ENCODE measurements around the gene CACNA2D3.

The CACNA2D3 gene

DNA sequence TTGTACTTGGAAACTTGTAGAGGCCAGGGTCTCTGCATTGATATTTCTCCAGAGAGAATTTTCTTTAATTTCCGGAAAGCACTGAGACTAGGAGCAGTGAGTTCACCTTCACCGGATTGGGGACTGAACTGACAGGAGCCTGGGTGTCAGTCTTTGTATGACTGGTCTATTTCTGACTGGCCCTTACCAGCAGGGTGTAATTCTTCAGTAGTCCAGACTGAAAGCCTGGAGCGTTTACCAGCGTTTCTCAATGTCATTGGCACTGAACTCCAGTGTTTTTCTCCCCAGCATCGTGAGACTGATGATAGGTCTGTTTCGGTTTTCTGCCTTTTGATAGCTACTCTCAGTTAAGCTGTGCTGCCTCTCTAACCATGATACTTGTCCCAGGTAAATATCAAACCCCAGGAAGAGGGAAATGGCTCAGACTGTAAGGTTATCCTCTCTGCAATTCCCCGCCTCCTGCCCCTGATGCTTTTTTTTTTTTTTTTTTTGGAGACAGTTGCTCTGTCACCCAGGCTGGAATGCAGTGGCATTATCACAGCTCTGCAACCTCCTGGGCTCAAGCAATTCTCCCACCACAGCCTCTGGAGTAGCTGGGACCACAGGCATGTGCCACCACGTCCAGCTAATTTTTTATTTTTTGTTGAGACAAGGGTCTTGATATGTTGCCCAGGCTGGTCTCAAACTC is 103.6 kb downstream of the CACNA2D3 start:
- no peak for DNase-seq

DNA sequence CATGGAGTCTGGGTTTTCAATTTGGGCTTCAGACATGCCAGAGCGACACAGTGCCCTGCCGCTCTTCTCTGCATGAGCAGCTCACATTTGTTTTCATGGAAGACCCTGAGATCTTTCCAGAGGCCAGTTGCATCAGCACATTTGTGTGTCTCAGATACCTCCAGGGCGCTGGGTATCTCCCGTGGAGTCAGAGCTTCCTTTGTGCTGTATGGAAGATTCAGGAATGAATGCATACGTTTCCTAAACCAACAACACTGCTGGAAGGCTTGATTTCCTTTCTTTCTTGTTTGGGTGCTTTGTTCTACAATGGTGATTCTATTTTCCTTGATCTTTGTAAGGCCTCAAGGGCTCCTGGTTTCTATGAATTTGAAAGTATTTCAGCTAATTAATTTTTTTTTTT is 106.5 kb downstream of the CACNA2D3 start:
- DNase-seq, result no peak

DNA sequence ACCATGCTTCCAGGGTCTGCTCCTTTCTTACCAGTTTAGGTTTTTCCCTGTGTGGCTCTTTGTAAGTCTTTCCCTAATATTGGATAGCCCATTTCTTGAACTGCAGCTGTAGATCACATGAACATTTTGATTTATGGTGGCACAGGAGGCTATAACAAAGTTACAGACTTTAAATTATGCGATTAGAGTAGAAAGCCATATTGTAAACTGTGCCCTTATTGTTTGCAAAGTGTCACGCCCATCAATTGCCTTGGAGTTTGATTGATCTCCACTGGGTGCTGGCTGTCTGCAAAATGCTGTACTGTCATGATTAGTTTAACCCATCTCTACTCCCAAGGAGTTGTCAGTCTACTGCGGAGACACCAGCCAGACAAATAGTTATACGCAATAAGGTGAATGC is 110.3 kb downstream of the CACNA2D3 start:
- DNase-seq, result no peak

DNA sequence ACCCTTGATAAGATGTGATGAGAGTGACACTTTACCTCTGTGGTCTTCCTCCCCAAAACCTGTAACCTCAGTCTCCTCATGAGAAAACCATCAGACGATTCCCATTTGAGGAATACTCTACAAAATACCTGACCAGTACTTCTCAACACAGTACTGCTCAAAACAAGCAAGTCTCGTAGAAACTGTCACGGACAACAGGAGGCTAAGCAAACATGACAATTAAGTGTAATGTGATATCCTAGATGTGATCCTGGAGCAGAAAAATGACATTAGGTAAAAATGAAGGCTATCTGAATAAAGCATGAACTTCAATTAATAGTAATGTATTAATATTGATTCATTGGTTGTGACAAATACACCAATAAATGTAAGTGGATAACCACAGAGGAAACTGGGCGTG is 113.6 kb downstream of the CACNA2D3 start:
- no peak for DNase-seq

DNA sequence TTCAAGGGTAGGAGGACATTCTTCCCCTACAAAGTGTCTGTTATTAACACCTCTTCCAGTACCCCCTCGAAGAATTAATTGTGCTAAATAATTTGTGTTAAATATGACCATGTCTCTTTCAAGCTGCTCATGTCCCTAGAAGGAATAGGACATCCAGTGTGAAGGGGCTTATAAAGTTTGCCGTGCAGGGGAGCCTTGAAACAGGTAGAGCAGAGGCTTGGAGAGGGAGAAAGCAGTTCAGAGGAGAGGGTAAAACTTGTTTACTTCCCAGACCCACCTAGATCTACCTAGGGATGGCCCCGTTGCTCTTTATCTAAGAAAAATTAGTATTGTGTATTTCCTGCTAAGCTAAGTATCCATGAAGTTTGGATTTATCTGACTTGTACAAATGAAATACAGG is 114.8 kb downstream of the CACNA2D3 start:
- DNase-seq, result no peak

DNA sequence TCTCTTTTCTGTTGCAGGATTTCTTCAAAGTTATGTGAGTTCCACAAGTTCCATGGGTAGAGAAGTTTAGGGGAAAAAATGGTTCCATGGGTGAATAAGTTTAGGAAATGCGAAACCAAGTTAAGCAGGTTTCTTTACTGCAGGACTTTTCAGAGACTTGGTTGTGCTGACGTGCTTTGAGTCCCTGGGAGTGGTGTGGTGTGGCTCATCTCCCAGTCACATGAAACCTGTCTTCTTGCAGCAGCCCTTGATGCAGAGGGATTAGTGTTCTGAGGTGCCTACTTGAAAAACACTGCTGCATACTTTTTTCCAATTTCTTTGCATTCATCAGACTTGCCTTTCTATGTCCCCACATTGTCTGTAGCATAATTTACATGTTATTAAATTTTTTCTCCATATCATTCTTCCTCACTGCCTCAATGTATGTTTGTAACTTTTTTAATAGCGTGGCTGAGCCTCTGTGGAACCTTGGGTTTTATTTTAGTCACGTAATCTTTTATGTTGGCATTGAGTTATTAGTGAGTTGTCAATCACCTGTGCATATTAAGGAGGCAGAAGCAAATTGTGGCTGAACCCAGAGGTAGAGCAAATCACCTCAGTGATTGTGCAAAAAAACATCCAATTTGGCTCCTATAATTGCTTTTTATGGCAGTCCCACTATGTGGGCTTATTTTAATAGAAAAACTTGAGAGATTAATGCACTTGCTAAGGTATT is 115.6 kb downstream of the CACNA2D3 start:
- DNase-seq, result no peak

DNA sequence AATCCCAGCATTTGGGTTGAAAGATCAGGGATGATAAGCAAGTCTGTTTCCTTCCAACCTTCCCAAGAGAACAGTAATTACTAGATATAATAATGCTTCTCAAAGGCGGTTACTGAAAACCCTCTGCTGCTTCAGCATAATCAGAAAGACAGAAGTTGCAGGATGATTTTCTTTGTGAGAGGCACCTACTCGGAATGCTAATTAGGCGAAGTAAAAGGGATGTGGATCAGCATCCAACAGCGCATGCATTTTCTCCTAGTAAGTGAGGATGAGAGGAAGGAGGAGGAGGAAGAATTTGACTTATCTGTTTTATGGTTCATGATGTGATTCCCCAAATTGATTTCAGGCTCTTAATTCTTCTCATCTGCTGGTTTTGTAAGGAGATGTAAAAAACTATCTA is 118.0 kb downstream of the CACNA2D3 start:
- no peak for DNase-seq

DNA sequence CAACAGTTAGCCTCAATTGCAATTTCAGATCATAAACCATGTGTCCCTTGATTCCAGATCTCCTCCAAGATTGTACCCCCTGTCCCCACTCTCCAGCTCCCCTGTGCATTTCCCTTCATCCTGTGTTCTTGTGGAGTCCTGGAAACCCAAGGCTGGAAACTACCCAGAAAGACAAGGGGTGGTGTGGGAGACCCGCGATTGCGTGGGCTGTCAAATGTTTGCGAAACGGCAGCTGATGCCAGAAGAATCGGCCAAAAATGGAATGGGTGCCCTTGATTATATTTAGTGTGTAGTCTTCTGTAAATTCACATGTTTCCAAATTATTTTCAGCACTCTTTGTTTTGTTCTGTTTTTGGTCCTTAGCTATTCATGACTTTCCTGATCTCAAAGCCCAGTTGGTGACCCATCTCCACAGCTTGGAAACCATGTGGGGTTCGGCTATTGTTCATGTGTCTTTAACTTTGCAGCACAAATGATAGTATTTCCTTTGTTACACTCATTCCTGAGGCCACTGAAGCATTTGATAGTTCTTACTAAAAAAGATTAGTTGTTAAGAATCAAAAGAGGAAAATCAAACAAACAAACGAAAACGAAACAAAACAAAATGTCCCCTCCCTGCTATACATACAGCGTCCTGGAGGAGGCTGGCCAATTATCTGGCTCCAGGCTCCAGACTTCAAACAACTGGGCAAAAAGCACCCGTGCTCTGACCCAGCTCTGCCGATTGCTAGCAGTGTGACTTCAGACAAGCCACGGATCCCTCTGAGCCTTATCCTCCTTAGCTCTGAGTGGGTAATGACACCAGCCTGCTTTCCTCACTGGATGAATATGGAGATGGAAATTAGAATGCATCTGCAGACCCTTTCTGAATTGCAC is 120.9 kb downstream of the CACNA2D3 start:
- no peak for DNase-seq

DNA sequence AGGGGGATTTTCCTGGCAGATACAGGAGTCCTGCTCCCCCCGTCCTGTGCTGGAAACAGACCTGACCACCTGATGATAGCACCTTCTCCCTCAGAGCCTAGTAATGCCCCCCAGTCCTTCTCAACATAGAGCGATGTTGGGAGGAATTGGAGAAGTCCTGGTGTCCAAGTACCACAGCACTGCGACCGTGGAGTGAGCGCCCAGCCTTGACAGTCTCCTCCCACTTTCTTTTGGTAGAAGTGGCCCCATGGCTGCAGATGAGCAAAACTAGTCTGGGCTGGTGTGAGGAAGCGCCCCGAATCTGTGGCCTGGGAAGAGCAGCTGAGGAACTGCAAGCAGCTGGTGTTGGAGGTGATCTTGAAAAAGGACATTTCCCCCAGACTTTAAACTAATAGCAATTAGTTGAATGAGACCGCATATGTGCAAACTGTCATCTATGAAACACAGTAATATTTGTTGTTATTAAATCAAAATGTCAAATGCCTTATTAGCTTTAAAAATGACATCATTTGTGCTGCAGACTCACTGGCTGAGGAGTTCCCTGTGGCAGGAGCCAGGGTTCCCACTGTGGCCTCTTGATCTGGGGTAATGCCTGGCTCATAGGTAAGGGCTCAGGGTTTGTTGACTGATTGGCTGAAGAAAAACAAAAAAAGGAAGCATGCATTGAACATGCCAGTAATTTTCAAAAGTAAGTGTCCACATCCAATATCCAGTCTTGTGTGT is 121.8 kb downstream of the CACNA2D3 start:
- DNase-seq, result no peak

DNA sequence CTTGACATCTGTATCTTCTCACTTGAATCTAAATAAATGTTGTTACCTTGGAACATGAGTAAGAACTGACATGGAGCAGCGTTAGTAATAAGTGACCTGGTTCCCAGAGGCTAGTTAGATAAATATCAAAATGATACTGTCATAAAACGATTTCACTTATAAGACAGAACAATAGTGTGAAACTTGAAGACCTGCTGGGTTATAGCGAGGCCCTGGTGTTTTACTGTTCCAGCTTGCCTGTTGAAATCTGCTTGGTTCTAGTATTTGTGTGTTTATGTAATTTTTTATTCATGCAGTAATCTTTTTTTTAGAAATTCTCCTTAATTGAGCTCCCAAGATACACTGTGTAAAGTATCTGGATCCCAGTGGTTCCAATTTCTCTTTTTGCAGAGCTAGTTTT is 129.4 kb downstream of the CACNA2D3 start:
- no peak for DNase-seq

DNA sequence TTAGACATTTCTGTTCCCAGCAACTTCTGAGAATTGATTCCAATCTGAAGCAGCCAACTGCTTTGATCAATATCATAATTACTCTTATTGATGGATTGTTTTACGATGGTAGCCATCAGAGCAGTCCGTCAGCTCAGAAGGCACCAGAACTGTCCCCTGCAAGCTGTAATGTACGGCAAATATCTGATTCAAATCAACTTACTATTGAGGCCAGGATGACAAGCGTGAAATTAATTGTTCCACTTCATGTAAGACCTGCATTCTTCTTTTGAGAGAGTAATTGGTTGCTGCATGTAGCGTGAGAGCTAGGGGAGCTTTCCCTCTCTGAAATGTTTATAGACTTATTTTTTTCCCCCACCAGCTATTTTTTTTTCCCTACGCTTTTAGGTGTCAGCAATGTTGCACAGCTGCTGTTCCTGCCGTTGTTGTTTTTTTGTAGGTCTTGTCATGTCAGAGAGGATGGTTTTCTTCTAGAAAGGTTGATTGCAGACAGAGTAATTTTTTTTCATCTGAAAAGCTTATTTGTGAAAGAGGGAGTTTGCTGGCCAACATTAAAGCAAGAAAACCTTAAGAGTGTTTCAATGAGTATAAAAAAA is 134.9 kb downstream of the CACNA2D3 start:
- DNase-seq, result no peak

DNA sequence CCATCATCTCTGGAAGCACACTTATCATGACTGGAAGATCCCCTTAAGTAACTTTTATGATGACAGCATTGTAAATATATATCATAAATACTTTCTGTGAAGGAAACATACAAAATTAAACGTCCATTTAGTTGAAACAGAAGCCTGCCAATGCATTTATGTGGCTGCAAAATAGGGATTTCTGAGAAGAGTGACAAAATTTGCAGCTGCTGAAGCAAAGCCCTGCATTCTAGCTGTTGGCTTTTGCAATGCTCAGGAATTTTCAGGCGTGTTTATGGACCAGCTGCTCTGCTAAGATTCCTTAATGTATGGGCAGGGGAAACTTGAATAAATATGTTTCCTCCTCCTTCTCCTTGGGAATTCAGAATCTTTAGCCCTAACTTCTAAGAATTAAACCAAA is 137.3 kb downstream of the CACNA2D3 start:
- no peak for DNase-seq

DNA sequence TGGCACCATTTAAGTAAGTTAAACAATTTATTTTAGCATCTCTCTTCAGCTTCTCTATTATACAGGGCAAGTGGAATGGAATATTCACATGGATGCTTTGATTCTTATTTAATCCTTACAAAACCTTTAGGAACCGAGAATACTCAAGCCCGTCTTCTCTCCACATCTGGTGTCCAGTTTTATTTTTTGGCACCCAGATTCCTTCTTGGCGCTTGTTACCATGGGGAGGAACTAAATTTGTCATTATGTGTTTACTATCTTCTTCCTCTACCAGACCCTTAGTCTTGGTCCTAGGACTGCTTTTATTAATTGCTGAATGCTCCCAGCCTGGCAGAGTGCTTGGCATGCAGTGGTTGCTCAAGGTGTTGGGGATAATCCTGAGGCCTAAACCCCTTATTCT is 138.8 kb downstream of the CACNA2D3 start:
- DNase-seq, result no peak

DNA sequence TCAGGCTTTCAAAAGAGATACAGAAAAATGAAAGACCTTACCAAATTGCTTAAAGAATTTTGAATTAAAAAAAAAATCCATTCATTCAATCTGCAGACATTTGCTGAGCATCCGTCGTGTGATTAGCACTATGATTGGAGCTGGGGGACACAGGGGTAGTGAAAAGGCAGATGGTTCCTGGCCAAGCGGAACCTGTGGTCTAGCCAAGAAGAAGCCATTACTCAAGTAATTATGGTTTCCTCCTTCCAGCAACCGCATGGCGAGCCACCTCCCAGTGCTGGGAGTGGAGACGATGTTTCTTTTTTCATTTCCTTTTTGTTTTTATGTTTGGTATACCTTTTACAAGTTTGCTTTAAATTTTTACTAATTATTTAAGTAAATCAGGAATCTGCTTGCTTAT is 140.2 kb downstream of the CACNA2D3 start:
- DNase-seq, result no peak

DNA sequence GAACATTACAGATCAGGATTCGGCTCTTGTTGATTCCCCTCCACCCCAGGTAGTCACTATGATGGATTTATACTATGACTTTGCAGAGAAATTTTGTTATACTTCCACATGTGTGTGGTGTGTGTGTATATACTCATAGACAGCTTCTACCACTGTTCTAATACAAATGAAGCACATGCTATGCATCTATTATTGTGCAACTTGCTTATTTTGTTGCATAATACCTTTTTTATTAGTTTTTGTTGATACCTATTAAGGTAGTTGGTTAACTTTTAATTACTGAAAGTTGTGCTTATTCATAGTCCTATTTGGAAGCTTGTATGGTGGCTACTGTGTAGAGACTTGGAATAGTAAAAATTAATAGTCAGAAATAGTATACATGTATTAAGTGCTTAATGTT is 140.6 kb downstream of the CACNA2D3 start:
- no peak for DNase-seq

DNA sequence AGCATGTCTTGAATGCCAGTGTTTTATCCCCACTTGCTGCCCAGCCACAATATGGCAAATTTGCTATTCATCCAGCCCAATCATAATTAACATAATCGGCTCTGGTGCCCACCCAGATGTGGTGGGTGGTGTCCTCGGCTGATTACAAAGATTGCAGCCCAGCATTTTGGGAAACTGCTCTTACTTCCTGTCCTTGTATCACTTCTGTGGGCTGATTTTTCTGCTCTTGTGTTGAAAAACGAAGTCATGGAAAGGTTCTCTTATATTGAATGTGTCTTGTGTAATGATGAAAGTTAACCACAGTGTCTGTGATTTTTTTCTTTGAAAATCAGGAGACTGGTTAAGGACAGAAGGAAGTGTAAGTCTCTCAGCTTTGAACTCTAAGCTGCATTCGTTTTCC is 141.7 kb downstream of the CACNA2D3 start:
- DNase-seq, result no peak

DNA sequence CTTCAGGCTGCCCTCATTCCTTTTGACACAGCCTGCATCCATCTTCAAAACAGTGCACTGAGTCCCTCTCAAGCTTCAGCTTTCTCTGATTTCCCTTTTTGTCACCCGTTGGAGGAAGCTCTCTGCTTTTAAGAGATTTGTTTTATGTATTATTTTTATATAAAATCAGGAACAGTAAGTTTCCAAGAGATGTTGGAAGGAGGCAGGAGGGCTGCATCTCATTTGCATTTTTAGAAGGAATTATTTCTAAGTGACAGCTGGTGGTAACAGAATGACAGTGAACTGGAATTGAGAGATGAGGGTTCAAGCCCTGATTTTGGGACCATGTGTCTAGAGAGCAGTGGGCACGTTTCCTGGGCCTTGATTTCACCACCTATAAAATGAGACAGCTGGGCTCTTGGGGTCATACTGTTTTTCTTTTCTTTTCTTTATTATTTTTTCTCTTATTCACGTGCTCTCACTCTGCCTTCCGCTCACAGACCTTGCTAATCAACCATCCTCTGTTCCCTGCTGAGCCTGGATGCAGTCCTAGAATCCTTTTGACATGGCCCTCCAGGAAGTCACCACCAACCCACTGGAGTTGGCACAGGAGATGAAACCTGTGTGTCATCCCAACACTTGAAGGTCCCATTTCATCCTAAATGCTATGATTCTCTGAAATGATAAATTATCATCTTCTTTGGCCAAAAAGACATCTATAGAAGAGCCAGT is 148.6 kb downstream of the CACNA2D3 start:
- DNase-seq, result no peak

DNA sequence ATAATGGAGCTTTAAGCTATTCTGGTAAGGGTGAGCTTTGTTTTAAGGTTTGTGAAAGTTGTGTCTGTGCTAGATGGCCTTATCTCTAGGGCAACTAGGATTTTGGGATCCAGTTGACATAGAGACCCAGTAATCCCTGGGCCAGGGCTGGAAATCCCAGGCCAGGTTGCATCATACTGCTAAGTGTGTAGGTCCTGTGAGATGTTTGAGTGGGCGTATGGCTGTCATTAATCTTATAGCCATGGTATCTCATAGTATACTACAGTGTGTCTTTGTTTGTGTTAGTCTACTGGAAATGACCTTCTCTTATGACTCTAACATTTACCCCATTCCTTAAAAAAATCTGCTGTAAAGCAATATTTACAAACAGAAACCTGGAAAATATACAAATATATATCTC is 151.4 kb downstream of the CACNA2D3 start:
- no peak for DNase-seq

DNA sequence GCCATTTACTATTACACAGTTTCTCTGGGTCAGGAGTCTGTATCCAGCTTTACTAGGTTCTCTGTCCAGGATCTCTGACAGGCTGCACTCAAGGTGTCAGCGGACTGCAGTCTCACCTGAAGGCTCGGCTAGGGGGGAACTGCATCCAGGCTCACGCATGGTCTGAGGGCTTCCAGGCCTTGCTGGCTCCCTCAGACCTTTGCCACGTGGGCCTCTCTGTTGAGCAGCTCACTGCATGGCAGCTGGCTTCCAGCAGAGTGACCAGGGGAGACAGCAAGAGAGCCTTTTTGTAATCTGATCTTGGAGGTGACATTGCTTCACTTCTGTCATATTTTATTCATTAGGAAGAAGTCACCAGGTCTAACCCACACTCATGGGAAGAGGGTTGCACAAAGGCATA is 152.3 kb downstream of the CACNA2D3 start:
- DNase-seq, result no peak

DNA sequence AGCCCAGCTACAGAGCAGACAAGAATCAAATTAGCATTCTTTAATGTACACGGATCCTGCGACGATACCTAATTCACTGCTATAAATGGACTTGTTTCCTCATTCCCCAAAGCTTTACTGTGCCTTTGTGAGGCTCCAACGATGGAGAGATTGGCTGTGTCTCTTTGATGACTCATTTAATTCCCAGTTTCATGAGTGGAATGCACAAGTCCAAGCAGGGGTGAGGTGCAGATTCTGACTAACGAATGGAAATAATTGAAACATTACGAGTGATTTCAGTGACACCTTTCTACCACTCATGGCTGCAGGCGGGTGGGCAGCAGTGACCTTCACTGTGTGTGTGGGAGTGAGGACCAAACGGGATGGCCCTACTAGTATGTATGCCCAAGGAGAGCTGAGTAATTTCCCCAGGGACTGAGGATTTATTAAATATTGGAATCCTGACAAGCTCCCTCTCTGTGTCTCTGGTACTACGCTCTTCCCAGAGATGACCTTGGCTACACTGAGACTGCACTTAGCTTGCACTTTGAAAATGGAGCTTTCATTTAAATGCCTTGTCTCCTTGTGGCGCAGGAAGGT is 156.7 kb downstream of the CACNA2D3 start:
- no peak for DNase-seq

DNA sequence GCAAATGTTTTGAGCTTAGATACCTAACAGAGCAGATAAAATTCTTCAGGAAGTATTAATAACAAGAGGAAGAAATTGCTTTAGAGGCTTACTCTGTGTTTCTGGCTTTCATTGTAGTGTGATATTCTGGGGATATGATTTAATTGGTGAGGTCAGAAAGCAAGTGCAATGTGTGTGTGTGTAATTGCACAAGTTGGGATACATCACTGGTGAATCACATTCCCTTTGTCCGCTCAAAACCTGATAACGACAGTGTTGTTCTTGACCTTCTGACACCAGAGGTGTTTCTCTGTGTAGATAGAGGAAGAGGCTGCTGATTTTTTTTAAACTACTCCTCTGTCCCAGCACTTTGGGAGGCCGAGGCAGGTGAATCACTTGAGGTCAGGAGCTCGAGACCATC is 161.1 kb downstream of the CACNA2D3 start:
- no peak for DNase-seq

DNA sequence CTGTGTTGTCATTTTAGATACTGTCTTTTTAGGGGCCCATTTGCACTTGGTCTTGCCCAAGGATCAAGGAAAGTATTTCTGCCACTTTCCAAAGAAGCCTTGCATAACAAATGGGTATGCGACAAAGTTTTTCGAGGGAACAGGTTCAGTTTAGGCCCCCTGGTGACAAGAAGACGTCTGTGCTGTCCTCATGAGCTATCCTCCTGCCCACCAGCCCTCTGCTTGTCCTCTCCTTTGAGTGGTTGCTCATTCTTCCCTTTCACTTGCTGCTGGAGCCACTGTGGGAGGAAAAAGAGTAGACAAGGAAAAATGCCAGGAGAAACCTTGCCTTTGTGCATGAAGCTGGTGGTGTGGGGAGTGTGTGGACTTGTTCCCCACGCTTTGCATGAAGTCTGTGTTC is 171.9 kb downstream of the CACNA2D3 start:
- no peak for DNase-seq

Data from CD4-positive, alpha-beta T cell treated with Interferon gamma for 1 hour (primary cell).